HG03095 (cell line): ENCODE results near the gene RBM17.
A peak's percentile ranks its signal among the peaks of the same experiment; 100 is the strongest.
"Not testable (repeated sequence)": the region's sequence is repeated elsewhere in the genome, so short reads cannot be mapped to it uniquely, and the experiment has no call there.

Experiments used
- ATAC-seq: cut with Tn5 transposase; IDR thresholded peaks from one replicate; pipeline ENCODE4 v1.9.1; 2021; ENCODE audit warnings: moderate library complexity; ENCODE audit not compliant: unreplicated experiment

RBM17 gene

DNA sequence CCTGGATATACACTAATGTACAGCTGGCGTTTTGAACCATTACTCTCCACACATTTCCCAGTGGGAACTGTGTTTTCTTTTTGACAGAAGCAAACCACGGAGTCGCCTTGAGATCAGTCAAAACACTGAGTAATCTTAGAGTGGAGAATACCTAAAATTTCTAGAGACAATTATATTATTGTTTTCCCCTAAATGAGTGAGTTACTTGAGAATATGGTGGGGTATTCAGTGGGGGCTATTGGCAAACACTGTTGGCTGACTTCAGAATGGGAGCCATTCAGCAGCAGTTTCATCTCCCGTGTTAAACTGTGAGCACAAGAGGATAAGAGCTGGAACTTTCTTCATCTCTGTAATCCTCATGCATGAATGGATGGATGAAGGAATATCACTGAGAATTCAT is 32.9 kb upstream of the RBM17 start:
- ATAC-seq, result no peak

DNA sequence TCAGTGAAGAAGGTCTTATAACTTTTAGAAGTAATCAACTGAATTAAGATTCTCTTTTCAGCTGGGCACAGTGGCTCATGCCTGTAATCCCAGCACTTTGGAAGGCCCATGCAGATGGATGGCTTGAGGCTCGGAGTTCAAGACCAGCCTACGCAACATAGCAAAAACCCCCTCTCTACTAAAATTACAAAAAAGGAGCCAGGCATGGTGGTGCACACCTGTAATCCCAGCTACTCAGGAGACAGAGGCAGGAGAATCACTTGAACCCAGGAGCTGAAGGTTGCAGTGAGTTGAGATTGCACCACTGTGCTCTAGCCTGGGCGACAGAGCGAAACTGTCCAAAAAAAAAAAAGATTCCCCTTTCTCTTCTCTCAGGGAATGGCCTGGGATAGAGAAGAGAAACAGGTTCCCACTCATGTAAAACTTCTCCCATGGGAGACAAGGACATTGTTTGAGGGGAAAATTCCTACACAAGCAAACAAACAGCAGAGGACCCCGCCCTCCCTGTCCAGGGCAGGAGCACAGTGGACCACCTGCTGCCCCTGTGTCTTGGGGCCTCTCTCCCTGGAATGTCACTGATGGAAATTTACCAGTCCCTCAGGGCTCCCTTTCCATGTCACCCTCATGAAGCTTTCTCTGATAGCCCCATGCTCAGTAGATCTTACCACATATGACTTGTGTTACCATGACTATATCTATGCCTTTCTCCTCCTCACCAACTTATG is 32.3 kb upstream of the RBM17 start:
- no peak for ATAC-seq

DNA sequence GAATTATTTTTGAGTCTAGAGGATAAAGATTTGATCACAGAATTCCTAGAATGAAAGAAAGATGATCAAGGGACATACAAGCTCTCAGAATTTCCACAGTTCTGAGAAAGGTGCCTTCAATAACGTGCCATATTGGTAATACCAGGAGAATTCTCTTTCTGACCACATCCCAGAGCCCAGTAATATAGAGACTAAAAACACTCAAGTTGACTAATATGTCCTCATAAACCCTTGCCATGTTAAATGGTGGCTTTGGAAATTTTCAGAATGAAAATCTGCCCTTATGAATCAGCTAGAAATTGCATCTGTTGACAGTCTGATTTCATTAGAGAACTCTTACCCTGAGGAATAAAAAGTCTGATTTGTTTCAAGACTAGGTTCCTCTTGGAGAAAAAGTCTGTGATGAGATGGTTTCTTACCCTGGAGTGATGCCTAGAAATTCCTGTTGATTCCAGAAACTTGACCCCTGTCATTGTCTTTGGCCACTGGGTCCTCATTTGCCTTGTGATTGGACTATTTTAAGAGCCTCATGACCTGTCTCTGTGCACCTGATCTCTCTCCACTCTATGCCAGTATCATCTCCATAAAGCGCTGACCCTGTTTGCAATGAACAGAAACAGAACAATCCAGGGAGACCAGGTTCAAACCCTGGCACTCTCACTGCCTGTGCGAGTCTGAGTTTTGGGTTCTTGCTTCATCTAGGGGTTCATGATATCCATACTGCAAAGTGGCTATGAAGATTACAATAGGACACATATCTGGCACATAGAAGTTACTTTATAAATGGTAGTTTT is 30.0 kb upstream of the RBM17 start:
- ATAC-seq, result no peak

GRCh38 chr10:6059506-6059905 is 29.3 kb upstream of the RBM17 start:
- ATAC-seq, result no peak

DNA sequence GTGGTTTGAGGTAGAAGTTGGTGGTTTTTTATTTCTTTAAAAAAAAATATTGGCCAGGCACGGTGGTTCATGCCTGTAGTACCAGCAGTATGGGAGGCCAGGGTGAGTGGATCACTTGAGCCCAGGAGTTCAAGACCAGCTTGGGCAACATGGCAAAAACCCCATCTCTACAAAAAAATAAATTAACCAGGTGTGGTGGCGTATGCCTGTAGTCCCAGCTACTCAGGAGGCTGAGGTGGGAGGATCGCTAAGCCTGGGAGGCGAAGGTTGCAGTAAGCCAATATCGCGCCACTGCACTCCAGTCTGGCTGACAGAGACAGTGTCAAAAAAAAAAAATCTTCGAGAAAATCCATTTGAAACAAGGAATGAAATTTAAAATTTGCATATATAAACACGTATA is 27.8 kb upstream of the RBM17 start:
- ATAC-seq, result no peak

DNA sequence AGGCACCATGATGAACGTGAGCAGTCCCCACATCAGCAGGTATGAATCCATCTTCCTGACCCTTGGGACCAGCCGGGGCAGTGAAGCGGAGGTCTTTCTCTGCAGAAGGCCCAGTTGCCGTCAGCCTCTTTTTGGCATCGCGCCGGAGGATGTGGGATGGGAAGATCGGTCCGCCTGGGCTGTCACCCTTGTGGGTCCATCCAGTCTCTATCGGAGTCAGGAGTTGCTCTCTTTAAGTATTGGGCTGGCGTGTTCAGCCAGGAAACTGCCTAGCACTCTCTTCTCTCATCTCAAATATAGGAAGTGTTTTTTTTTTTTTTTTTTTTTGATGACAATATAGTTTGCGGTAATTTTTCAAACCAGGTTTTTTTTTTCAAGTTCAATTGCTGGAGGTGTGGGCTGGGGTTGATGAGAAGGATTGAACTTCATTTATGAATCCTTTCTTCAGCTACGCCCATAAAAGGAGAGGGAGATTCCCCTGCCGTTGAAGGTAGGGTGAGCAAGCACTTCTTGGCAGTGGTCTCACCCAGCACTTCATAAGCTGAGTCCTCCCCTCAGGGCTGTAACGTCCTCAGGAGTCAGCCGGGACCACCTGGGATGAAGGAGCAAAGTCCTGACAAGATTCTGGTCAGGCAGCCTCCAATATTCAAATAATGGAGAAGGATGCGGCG is 26.6 kb upstream of the RBM17 start, which contains the start of gene IL2RA:
Gene IL2RA (minus strand): TSS at position 267 of the 671 bp plus-strand sequence. CDS start 216 bp downstream, at position 51.
- no peak for ATAC-seq

- ATAC-seq, result no peak
These were observed 24.7 kb upstream of the RBM17 start for GRCh38 chr10:6064119-6064518.

- ATAC-seq, result not testable (repeated sequence)
These were observed 24.1 kb upstream of the RBM17 start for GRCh38 chr10:6064726-6065125.

DNA sequence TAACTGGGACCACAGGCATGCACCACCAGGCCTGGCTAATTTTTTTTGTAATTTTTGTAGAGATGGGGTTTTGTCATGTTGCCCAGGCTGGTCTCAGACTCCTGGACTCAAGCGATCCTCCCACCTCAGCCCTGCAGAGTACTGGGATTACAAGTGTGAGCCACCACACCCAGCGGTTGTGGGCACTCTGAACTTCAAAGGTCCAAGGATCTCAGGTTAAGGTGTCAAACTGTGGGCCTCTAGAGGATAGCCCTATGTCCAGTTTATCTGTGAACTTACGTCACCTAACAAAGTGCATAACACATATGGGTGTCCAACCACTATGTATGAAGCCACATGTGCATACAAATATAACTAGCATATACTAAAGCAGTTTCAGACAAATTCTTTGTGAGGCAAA is 23.4 kb upstream of the RBM17 start:
- ATAC-seq, result no peak

GRCh38 chr10:6065835-6066234 is 23.0 kb upstream of the RBM17 start:
- no peak for ATAC-seq

DNA sequence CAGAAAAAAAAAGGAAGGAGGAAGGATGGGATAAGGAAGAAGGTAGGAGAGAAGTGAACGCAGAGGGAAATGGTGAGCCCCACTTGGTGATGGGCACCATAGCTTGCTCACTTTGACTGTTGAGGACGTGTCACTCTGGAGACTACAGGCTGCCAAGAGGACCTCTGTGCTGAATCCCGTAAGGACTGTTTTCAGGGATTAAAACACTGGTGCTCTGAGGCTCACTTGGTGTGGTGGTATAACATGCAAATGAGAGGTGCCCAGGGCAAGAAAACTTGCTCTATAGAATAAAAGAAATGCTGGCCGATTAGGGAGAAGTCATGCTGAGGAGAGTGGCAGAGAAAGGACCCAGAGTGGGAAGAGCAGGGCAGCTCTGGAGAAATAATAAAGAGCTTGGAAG is 21.4 kb upstream of the RBM17 start:
- no peak for ATAC-seq

- no peak for ATAC-seq
These were observed 20.8 kb upstream of the RBM17 start for GRCh38 chr10:6068006-6068405.

DNA sequence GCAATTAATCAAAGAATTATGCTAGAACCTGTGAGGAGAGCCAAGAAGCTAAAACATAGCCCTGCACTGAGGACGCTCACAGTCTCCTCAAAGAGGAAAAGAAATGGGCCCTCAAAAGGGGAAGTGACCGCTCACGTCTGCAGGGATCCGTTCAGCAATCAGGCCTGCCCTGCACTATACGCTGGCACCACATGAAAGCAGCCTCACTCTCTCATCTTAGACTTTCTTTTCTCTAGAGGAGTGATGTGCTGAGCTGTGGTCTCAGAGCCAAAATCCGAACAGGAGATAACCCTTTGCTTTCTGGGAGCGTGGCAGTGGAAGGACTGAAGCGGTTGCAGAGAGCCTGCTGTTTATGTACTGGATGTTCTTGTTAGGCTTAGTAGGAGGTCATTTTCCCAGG is 20.4 kb upstream of the RBM17 start:
- ATAC-seq, result peak; percentile 49

DNA sequence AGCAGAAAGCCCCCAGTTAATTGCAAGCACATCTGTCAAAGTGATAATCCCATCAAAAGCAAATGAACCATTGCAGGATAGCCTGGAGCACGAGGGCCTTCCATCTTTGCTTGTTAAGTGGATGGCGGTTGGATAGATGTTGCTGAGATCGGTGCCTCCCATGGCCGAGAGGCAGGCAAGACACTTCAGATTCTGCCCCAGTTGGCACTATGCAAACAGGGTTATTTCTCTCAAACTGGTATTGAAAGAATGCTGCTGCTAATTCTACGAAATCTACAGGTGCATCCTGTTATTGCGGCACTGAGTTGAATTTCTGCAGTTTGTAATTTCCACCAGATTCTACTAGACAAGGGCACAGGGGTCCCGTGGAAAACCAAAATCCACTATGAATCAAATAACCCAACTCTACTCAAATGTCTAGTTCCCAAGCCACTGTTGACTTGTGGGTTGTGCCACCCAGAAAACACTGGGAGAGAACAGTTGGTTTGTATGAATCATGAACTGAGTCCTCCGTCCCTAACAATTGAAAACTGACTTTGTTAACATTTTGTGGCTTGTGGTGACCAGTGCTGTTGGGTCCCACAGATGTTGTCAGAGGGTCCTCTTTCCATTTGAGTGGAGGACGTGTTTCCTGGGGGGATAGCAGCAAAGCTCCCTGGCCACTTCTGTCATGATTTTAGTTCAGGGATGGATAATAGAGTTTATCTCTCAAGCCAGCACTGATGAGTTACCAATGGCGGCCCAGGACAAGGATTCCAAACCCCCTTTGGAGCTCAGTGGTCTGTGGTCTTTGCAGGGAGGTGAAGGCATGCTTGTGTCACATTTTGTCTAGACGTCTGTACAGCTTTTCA is 19.5 kb upstream of the RBM17 start:
- no peak for ATAC-seq

DNA sequence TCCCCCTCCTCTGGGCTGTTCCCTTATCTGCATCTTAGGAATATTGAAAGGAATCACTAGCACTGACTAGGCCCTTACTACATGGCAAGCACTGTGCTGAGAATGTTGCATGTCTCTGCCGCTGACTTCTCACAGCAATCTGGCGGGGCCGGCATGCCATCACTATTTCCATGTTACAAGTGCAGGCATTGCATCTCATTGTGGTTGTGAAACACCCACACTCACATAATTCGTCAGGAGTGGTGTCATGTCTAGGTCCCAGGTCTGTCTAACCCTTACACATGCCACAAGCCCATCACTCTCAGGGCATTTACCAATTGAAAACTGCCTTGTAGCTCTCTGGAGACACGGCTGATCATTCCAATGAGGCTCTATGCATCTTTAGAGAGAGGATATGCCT is 18.2 kb upstream of the RBM17 start:
- no peak for ATAC-seq

DNA sequence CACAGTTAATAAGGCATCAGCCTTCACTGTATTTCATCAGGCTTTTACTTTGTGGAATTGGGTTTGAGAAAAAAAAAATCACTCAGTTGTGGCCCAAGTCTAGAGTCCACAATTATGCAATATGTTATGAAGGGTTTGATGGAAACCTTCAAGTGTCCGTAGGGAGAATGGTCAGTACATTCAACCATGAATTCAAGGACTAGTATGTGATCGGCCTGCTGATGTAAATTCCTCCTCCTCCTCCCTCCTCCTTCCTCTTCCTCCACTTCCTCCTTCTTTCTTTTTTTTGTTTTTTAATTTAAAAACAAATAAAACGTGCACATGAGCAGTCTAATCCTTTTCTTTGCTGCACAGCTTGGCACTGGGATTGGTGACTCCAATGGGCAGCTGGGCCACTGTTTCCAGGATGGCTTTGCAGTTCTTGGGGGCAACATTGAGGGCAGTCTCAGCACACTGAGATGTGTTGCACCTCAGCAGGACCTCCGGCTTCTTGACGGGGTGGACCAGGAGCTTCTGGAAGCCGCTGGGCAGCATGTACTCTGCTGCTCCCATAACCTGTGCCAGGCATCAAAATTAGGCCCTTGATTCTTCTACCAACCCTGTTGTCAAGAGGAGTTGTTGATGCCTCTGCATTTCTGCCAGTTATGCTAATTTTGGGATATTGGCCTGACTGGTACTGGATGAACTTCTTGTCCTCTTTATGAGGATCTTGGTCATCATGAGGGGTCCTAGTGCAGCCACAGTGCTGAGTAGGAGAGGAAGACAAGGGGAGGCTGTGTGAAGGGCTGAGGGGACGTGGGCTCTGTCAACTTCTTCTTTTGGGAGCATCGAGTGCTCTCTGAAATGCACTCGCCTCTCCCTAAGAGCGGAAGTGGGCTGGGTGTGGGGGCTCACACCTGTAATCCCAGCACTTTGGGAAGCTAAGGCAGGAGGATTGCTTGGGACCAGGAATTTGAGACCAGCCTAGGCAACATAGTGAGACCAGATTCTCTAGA is 17.4 kb upstream of the RBM17 start:
- ATAC-seq, result peak; percentile 5

GRCh38 chr10:6072215-6072934 is 16.5 kb upstream of the RBM17 start:
- ATAC-seq, result peak; percentile 63

DNA sequence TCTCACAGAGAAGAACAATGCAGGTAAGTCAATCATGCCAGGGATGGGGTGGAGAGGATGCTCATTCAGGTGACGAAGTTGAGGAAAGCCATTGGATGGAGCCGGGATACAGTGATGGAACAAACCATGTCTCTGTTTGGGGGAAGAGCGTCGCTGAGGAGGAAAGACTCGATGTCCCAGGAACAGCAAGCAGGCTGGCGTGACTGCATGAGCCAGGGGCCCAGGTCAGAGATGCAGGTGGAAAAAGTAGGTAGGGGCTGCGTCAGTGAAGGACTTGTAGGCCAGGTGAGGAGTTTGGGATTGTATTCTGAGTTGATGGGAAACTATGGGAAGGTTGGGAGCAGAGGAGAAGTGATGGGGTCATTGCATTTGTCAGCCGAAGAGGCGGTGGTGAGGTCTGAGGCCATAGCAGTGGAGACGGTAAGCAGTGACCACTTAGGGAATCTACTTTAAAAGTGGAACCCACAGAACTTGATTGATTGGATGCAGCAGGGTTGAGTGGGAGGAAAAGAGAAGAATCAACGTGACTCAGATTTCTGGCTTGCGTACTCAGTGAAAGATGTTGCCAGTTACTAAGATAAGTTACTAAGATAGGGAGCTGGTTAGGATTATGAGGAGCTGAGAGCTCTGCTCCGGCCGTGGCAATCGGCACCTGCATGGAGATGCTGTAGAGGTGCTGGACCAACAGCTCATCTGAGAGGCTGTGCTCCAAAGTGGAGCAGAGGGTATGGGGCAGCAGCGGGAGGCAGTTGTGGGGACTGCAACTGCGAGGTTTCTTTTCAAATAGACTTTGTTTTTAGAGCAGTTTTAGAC is 14.1 kb upstream of the RBM17 start:
- no peak for ATAC-seq
